Measurements from ENCODE around the gene GLCCI1. TPM values are rescaled to one million over a fixed set of nuclear protein-coding genes. Genes with fewer than 3 reads are reported as not detected.
"Not testable (repeated sequence)": the region's sequence is repeated elsewhere in the genome, so short reads cannot be mapped to it uniquely, and the experiment has no call there.

The GLCCI1 gene
- total RNA-seq, 4 donors from 2014 or later = 8.1 to 15.7 (median 11.7) TPM

DNA sequence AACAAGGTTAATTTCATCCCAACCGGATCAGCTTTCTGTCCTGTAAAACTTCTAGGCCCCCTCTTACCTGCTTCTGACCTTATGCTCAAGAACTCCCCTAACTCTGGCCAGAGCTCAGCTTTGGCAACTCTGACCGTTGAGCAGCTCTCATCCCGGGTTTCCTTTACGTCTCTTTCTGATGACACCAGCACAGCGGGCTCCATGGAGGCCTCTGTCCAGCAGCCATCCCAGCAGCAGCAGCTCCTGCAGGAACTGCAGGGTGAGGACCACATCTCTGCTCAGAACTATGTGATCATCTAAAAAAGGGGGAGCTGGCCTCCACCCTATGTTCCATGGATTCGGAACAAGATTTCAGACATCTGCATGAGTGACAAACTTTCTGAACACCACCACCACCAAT is 117.6 kb downstream of the GLCCI1 start:
- DNase-seq (ENCODE audit: low spot score in 2 of 2) = no peak
- Histone ChIP-seq H3K27me3 (no peaks in the 10 kb centered on the region), H3K4me1 (no peaks in the 10 kb centered on the region), H3K9me3 (no peaks in the 10 kb centered on the region), H3K4me3 (no peak overlapping the region), H3K27ac (no peak overlapping the region), H3K36me3 (peaks cover 0 to 18% (median 0%) of the 10 kb centered on the region in 3 donors)
- WGBS, 2 donors = 90 to 94% methylated on average over 6 of the region's 6 CpGs
- TF ChIP-seq POLR2A (IDR thresholded peaks at IDR 0.05) (no peak), EP300 (IDR thresholded peaks at IDR 0.05) (no peak)
- TF ChIP-seq, protein P1, sequence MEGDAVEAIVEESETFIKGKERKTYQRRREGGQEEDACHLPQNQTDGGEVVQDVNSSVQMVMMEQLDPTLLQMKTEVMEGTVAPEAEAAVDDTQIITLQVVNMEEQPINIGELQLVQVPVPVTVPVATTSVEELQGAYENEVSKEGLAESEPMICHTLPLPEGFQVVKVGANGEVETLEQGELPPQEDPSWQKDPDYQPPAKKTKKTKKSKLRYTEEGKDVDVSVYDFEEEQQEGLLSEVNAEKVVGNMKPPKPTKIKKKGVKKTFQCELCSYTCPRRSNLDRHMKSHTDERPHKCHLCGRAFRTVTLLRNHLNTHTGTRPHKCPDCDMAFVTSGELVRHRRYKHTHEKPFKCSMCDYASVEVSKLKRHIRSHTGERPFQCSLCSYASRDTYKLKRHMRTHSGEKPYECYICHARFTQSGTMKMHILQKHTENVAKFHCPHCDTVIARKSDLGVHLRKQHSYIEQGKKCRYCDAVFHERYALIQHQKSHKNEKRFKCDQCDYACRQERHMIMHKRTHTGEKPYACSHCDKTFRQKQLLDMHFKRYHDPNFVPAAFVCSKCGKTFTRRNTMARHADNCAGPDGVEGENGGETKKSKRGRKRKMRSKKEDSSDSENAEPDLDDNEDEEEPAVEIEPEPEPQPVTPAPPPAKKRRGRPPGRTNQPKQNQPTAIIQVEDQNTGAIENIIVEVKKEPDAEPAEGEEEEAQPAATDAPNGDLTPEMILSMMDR (IDR thresholded peaks at IDR 0.05) = no peak

DNA sequence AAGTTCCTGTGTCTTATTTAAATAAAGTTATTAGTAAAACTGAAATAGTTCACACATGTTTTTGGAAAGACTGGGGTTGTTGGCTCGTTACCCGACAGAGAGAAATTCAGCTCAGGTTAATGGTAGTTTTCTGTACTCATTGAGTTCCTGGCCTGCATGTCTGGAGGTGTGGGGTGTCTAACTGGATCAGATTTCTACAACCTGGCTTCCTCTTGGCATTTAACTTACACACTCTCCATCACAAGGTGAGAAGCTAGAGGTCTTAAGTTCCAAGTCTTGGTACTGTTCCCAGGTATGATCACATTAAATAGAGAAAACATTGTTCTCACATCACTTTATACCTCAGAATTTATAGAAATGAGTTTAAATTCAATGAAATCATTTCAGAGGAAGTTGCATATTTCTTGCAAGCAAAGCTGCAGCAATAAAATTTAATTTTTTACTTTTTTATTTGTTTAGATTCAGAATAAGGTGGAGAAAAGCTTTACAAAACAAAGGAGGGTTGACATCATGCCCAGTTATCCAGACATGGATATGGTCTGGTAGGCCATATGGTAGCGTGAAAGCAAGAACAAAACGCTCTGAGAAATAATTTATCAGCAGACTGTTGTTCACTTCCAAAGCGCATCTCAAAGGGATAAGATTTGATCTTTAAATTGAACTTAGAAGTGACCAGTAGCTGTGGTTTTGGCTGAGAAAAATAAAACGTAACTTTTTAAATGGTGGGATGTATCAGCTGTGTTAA is 120.6 kb downstream of the GLCCI1 start:
- TF ChIP-seq EP300 (IDR thresholded peaks at IDR 0.05) = no peak
- TF ChIP-seq POLR2A (IDR thresholded peaks at IDR 0.05) = no peak
- TF ChIP-seq, protein P1 (IDR thresholded peaks at IDR 0.05) = no peak
- WGBS, 2 donors = 84 to 91% methylated on average over 6 of the region's 6 CpGs

DNA sequence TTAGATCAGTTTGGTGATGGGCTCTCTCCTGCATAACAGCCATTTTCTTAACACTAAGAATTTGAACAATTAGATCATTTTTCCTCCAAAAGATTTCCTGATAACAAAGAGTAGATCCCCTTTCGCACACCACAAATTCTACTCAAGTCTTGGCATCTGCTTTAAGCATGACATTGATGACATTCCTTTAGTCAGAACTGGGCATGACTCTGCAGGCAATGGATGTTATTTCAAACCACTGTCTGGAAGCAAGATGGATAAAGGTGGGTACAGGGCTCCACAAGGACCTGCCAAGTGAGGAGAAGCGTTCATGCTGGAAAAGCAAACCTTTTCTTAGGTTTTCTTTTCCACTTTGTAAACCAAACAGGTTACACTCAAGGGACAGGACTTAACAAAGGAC is 123.5 kb downstream of the GLCCI1 start:
- Histone ChIP-seq H3K4me1 (no peaks in the 10 kb centered on the region), H3K9me3 (peaks cover 0 to 12% (median 0%) of the 10 kb centered on the region in 4 donors), H3K27ac (no peak overlapping the region), H3K4me3 (no peak overlapping the region), H3K36me3 (peaks cover 0 to 16% (median 0%) of the 10 kb centered on the region in 3 donors), H3K27me3 (no peaks in the 10 kb centered on the region)
- WGBS, 2 donors = 88% methylated on average over 2 of the region's 2 CpGs
- TF ChIP-seq, protein P1 (IDR thresholded peaks at IDR 0.05) = no peak
- TF ChIP-seq EP300 (IDR thresholded peaks at IDR 0.05) = no peak
- TF ChIP-seq POLR2A (IDR thresholded peaks at IDR 0.05) = no peak
- no peak for DNase-seq (ENCODE audit: low spot score in 2 of 2)

More for the DNA sequence above, 120.6 kb downstream of the GLCCI1 start:
- H3K36me3 ChIP-seq = peaks cover 0 to 18% (median 0%) of the 10 kb centered on the region in 3 donors
- no peak overlapping the region for H3K4me3 ChIP-seq
- no peaks in the 10 kb centered on the region for H3K9me3 ChIP-seq
- DNase-seq (ENCODE audit: low spot score in 2 of 2) = no peak
- H3K27me3 ChIP-seq = no peaks in the 10 kb centered on the region
- no peaks in the 10 kb centered on the region for H3K4me1 ChIP-seq
- no peak overlapping the region for H3K27ac ChIP-seq

DNA sequence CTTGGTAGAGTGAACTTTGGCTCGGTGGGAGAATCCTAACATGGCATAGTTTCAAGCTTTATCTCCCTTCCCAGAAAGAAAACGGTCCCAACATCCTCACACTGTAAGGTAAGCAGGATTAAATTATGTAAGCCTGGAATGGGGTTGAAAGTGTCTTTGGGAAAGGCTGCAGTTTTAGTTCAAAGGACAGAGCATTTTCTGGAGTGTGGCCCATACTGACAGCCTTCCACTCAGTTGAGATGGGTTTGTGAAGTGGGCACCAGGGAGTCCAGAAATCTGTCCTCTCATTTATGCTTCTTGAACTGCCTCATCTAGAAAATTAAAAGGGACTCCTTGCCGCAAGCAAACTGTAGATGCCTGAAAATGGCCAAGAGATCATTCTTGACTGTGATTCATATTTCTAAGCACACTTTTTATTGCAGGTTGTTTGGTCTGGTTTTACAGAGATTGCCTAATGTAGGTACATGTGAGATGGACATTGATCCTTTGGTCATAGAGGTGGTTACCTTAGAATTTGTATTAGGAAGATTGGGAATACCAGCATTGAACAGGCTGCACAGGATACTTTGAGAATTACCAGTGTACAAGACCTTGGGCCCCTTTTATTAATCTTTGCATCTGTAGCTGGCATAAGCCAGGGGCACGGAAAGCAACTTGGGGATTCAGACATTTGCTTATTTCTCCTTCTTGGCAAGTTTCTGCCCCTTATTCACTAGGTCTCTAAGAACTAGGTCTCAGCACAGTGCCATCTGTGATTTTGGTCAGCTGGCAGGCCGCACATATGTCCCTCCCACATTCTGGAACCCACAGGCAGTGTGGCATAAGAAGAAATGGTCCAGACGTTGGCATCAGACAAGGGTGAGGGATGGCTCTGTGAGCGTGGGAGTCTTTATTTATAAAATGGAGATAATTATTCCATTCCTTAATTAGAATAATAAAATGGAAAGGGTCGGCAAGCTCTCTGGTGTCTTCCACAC is 125.9 kb downstream of the GLCCI1 start:
- TF ChIP-seq EP300 (IDR thresholded peaks at IDR 0.05) (no peak), POLR2A (IDR thresholded peaks at IDR 0.05) (no peak)
- TF ChIP-seq, protein P1 (IDR thresholded peaks at IDR 0.05) = no peak
- 83 to 91% methylated on average over 8 of the region's 8 CpGs for WGBS, 2 donors
- H3K36me3 ChIP-seq = peaks cover 0 to 16% (median 0%) of the 10 kb centered on the region in 3 donors
- no peak overlapping the region for H3K4me3 ChIP-seq
- no peaks in the 10 kb centered on the region for H3K27me3 ChIP-seq
- H3K4me1 ChIP-seq = no peaks in the 10 kb centered on the region
- H3K9me3 ChIP-seq = peaks cover 0 to 20% (median 0%) of the 10 kb centered on the region in 4 donors
- no peak for DNase-seq (ENCODE audit: low spot score in 2 of 2)
- no peak overlapping the region for H3K27ac ChIP-seq

DNA sequence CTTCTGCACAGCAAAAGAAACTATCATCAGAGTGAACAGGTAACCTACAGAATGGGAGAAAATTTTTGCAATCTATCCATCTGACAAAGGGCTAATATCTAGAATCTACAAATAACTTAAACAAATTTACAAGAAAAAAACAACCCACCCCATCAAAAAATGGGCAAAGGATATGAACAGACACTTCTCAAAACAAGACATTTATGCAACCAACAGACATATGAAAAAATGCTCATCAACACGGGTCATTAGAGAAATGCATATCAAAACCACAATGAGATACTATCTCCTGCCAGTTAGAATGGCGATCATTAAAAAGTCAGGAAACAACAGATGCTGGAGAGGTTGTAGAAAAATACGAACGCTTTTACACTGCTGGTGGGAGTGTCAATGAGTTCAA is 132.7 kb downstream of the GLCCI1 start:
- not testable (repeated sequence) for H3K4me1 ChIP-seq; H3K4me3 ChIP-seq; H3K27ac ChIP-seq; DNase-seq (ENCODE audit: low spot score in 2 of 2); H3K27me3 ChIP-seq; H3K36me3 ChIP-seq
- 91 to 92% methylated on average over 4 of the region's 4 CpGs for WGBS, 2 donors
- peaks cover 0 to 35% (median 0%) of the 10 kb centered on the region in 4 donors for H3K9me3 ChIP-seq

All from tibial nerve (tissue), 4 donors.